SK-N-SH treated with all-trans-retinoic acid at 6 μM for 48 hours (cell line): ENCODE data around the gene INTS1.

Source experiments
- ATAC-seq: fragments of 200-7000 bp; cut with Tn5 transposase; 3 replicates; pipeline ENCODE4 v1.9.1; 2020; ENCODE audit warnings: mild to moderate bottlenecking, moderate library complexity
- ARNTL ChIP-seq: fragments of 450-650 bp; formaldehyde crosslinking; IDR thresholded peaks from 2 replicates; pipeline ENCODE4 v1.5.0; 2020; ENCODE audit warnings: low read depth, mild to moderate bottlenecking, moderate library complexity, borderline replicate concordance
- BACH2 ChIP-seq: fragments of 250-450 bp; sonication (Bioruptor Pico); IDR thresholded peaks from 2 replicates; pipeline ENCODE4 v1.9.0; 2021; ENCODE audit warnings: mild to moderate bottlenecking, borderline replicate concordance
- CSDC2 ChIP-seq: fragments of 250-450 bp; sonication (Bioruptor Pico); IDR thresholded peaks from 2 replicates; pipeline ENCODE4 v1.5.0; 2020; ENCODE audit warnings: mild to moderate bottlenecking, moderate library complexity
- CSRNP3 ChIP-seq: fragments of 250-450 bp; sonication (Bioruptor Pico); IDR thresholded peaks from 2 replicates; pipeline ENCODE4 v1.5.1; 2021; ENCODE audit warnings: mild to moderate bottlenecking, moderate library complexity
- ESRRG ChIP-seq: fragments of 250-450 bp; sonication (Bioruptor Pico); IDR thresholded peaks from 2 replicates; pipeline ENCODE4 v1.6.1; 2021; ENCODE audit warnings: mild to moderate bottlenecking
- GLIS3 ChIP-seq: fragments of 250-450 bp; sonication (Bioruptor Pico); IDR thresholded peaks from 2 replicates; pipeline ENCODE4 v1.5.0; 2020; ENCODE audit warnings: mild to moderate bottlenecking, moderate library complexity
- ISL1 ChIP-seq: fragments of 250-450 bp; sonication (Bioruptor Pico); IDR thresholded peaks from 2 replicates; pipeline ENCODE4 v2.1.2; 2022; ENCODE audit warnings: mild to moderate bottlenecking, moderate library complexity
- OSR1 ChIP-seq: fragments of 250-450 bp; sonication (Bioruptor Pico); IDR thresholded peaks from 2 replicates; pipeline ENCODE4 v1.8.0; 2022; ENCODE audit warnings: moderate library complexity, mild to moderate bottlenecking, inconsistent platforms
- POU6F1 ChIP-seq: fragments of 250-450 bp; sonication (Bioruptor Pico); IDR thresholded peaks from 2 replicates; pipeline ENCODE4 v1.8.0; 2021; ENCODE audit warnings: low read depth, mild to moderate bottlenecking, moderate library complexity, borderline replicate concordance
- PPARA ChIP-seq: fragments of 250-450 bp; sonication (Bioruptor Pico); IDR thresholded peaks from 2 replicates; pipeline ENCODE4 v1.5.0; 2020; ENCODE audit warnings: mild to moderate bottlenecking, borderline replicate concordance
- RARB ChIP-seq: fragments of 250-450 bp; sonication (Bioruptor Pico); IDR thresholded peaks from 2 replicates; pipeline ENCODE4 v1.8.0; 2021; ENCODE audit warnings: mild to moderate bottlenecking, moderate library complexity
- SNAI2 ChIP-seq: fragments of 250-450 bp; sonication (Bioruptor Pico); IDR thresholded peaks from 2 replicates; pipeline ENCODE4 v1.5.0; 2020; ENCODE audit warnings: mild to moderate bottlenecking, moderate library complexity
- TCF4 ChIP-seq: fragments of 250-450 bp; sonication (Bioruptor Pico); IDR thresholded peaks from 2 replicates; pipeline ENCODE4 v1.8.0; 2021; ENCODE audit warnings: mild to moderate bottlenecking, moderate library complexity, borderline replicate concordance
- TOX ChIP-seq: fragments of 250-450 bp; sonication (Bioruptor Pico); IDR thresholded peaks from 2 replicates; pipeline ENCODE4 v1.8.0; 2021; ENCODE audit warnings: mild to moderate bottlenecking, moderate library complexity, borderline replicate concordance
- TSHZ2 ChIP-seq: fragments of 250-450 bp; sonication (Bioruptor Pico); IDR thresholded peaks from 2 replicates; pipeline ENCODE4 v1.5.0; 2020; ENCODE audit warnings: mild to moderate bottlenecking, moderate library complexity
- ZC3H10 ChIP-seq: fragments of 250-450 bp; sonication (Bioruptor Pico); IDR thresholded peaks from 2 replicates; pipeline ENCODE4 v1.5.1; 2021; ENCODE audit warnings: mild to moderate bottlenecking, moderate library complexity
- ZFP3 ChIP-seq: fragments of 250-450 bp; sonication (Bioruptor Pico); IDR thresholded peaks from 2 replicates; pipeline ENCODE4 v1.5.0; 2020; ENCODE audit warnings: mild to moderate bottlenecking, moderate library complexity
- ZFP30 ChIP-seq: fragments of 450-650 bp; formaldehyde crosslinking; IDR thresholded peaks from 2 replicates; pipeline ENCODE4 v1.5.0; 2022; ENCODE audit warnings: mild to moderate bottlenecking, moderate library complexity
- ZNF565 ChIP-seq: fragments of 450-650 bp; formaldehyde crosslinking; conservative IDR thresholded peaks from 2 replicates; pipeline ENCODE4 v1.5.0; 2020; ENCODE audit warnings: low read depth, mild to moderate bottlenecking, moderate library complexity
- ZNF70 ChIP-seq: fragments of 450-650 bp; formaldehyde crosslinking; IDR thresholded peaks from 2 replicates; pipeline ENCODE4 v1.5.0; 2020; ENCODE audit warnings: mild to moderate bottlenecking, moderate library complexity
- ZNF8 ChIP-seq: fragments of 450-650 bp; formaldehyde crosslinking; IDR thresholded peaks from 2 replicates; pipeline ENCODE4 v1.5.0; 2020; ENCODE audit warnings: mild to moderate bottlenecking, moderate library complexity
- TF ChIP-seq, protein P1 (sequence below): fragments of 250-450 bp; sonication (Bioruptor Pico); IDR thresholded peaks from 2 replicates; pipeline ENCODE4 v1.5.1; 2020; ENCODE audit warnings: low read depth, mild to moderate bottlenecking, moderate library complexity
- TF ChIP-seq, protein P2 (sequence below): fragments of 250-450 bp; sonication (Bioruptor Pico); IDR thresholded peaks from 2 replicates; pipeline ENCODE4 v1.8.0; 2020; ENCODE audit warnings: mild to moderate bottlenecking, moderate library complexity, borderline replicate concordance

INTS1 gene

GRCh38 chr7:1497293-1497927 lies 6.8 kb downstream of the INTS1 start:
- TF ChIP-seq TCF4 (no peak), RARB (CRISPR knock-in tag) (no peak), ARNTL (CRISPR knock-in tag) (no peak), ZNF8 (no peak), CSRNP3 (no peak), ZFP30 (CRISPR knock-in tag) (no peak), BACH2 (CRISPR knock-in tag) (no peak), TOX (CRISPR knock-in tag) (no peak), SNAI2 (CRISPR knock-in tag) (no peak), OSR1 (no peak), PPARA (CRISPR knock-in tag) (no peak), ISL1 (CRISPR knock-in tag) (no peak), POU6F1 (no peak), ZNF565 (CRISPR knock-in tag) (no peak), TSHZ2 (CRISPR knock-in tag) (no peak), CSDC2 (CRISPR knock-in tag) (no peak), GLIS3 (no peak)
- TF ChIP-seq, protein P1, sequence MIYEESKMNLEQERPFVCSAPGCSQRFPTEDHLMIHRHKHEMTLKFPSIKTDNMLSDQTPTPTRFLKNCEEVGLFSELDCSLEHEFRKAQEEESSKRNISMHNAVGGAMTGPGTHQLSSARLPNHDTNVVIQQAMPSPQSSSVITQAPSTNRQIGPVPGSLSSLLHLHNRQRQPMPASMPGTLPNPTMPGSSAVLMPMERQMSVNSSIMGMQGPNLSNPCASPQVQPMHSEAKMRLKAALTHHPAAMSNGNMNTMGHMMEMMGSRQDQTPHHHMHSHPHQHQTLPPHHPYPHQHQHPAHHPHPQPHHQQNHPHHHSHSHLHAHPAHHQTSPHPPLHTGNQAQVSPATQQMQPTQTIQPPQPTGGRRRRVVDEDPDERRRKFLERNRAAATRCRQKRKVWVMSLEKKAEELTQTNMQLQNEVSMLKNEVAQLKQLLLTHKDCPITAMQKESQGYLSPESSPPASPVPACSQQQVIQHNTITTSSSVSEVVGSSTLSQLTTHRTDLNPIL (CRISPR knock-in tag) = no peak
- no peak for ATAC-seq

GRCh38 chr7:1496531-1497292 lies 7.5 kb downstream of the INTS1 start:
- no peak for ATAC-seq
- TF ChIP-seq BACH2 (CRISPR knock-in tag) (no peak), ZNF565 (CRISPR knock-in tag) (no peak), ARNTL (CRISPR knock-in tag) (no peak), ZFP30 (CRISPR knock-in tag) (no peak), SNAI2 (CRISPR knock-in tag) (no peak), RARB (CRISPR knock-in tag) (no peak), CSRNP3 (no peak), ZNF70 (no peak), ZNF8 (no peak)

- no peak for ATAC-seq
- TF ChIP-seq ESRRG (CRISPR knock-in tag) = no peak
- TF ChIP-seq ZC3H10 (CRISPR knock-in tag) = no peak
- TF ChIP-seq OSR1 = no peak
- TF ChIP-seq ISL1 (CRISPR knock-in tag) = no peak
- no peak for TF ChIP-seq GLIS3
- no peak for TF ChIP-seq BACH2 (CRISPR knock-in tag)
- TF ChIP-seq ZFP3 (CRISPR knock-in tag) = no peak
- no peak for TF ChIP-seq ZNF8
- no peak for TF ChIP-seq ARNTL (CRISPR knock-in tag)
- TF ChIP-seq TOX (CRISPR knock-in tag) = no peak
- TF ChIP-seq, protein P2, sequence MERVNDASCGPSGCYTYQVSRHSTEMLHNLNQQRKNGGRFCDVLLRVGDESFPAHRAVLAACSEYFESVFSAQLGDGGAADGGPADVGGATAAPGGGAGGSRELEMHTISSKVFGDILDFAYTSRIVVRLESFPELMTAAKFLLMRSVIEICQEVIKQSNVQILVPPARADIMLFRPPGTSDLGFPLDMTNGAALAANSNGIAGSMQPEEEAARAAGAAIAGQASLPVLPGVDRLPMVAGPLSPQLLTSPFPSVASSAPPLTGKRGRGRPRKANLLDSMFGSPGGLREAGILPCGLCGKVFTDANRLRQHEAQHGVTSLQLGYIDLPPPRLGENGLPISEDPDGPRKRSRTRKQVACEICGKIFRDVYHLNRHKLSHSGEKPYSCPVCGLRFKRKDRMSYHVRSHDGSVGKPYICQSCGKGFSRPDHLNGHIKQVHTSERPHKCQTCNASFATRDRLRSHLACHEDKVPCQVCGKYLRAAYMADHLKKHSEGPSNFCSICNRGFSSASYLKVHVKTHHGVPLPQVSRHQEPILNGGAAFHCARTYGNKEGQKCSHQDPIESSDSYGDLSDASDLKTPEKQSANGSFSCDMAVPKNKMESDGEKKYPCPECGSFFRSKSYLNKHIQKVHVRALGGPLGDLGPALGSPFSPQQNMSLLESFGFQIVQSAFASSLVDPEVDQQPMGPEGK (CRISPR knock-in tag) = no peak
- no peak for TF ChIP-seq TCF4
Measured at GRCh38 chr7:1495564-1496242, 8.5 kb downstream of the INTS1 start.
